ENCODE measurements around the gene HTR4.

DNA sequence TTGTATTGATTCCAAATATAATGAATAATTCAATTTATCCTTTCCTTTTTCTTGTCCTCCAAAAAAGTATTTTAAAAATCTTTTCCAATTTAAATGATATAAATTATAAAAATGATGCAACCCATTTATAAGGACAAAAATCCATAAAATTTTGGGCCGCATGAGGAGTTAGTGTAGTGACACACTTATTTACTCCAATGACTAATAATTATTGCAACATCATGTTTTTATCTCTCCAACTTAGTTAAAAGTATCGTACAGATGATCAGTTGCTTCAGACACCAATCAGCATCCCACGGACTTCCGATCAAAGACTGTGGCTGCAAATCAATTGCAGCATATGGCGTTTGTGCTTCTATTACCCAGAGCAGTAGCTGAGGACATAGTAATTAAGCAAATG, 58.6 kb downstream of the HTR4 start:
- TF ChIP-seq, protein P1, sequence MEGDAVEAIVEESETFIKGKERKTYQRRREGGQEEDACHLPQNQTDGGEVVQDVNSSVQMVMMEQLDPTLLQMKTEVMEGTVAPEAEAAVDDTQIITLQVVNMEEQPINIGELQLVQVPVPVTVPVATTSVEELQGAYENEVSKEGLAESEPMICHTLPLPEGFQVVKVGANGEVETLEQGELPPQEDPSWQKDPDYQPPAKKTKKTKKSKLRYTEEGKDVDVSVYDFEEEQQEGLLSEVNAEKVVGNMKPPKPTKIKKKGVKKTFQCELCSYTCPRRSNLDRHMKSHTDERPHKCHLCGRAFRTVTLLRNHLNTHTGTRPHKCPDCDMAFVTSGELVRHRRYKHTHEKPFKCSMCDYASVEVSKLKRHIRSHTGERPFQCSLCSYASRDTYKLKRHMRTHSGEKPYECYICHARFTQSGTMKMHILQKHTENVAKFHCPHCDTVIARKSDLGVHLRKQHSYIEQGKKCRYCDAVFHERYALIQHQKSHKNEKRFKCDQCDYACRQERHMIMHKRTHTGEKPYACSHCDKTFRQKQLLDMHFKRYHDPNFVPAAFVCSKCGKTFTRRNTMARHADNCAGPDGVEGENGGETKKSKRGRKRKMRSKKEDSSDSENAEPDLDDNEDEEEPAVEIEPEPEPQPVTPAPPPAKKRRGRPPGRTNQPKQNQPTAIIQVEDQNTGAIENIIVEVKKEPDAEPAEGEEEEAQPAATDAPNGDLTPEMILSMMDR (IDR thresholded peaks at IDR 0.05), result no peak
- no peak for TF ChIP-seq NFIC (IDR thresholded peaks at IDR 0.05; ENCODE audit: borderline replicate concordance)
- no peak for TF ChIP-seq GABPA (IDR thresholded peaks at IDR 0.05; ENCODE audit: low read depth)
- TF ChIP-seq EP300 (IDR thresholded peaks at IDR 0.05; ENCODE audit: borderline replicate concordance in 1 of 2, low read depth in 1 of 2, low read length in 1 of 2), result no peak
- no peak for TF ChIP-seq GATA2 (CRISPR knock-in tag; IDR thresholded peaks at IDR 0.05)
- TF ChIP-seq EZH2phosphoT487 (IDR thresholded peaks at IDR 0.05; ENCODE audit: borderline replicate concordance, low read depth), result no peak
- no peak for TF ChIP-seq RFX5 (IDR thresholded peaks at IDR 0.05; ENCODE audit: low read length)

All from SK-N-SH (cell line).